NCI-H226 (cell line): Measurements from ENCODE around the gene SLIT3.

Experiments
- DNase-seq: peaks from one replicate; pipeline ENCODE4 v3.0.0-alpha.2; 2015

The SLIT3 gene

DNA sequence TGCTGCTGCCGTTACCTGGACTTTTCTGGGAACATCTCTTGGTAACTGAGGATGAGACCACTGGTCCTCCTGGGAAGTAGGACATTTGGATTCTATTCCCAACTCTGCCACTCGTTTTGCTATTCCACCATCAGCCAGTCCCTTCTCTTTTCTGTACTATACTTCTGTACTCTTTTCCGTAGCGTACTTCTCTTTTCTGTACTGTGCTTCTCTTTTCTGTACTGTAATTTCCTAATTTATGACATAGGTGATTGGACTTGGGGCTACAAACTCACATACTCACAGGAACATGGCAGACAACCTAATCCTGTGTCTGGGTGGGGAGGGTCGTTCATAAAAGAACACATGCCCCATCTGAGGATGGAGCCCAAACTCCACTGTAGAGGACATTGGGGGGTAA, 386.4 kb downstream of the SLIT3 start:
- DNase-seq = no peak

DNA sequence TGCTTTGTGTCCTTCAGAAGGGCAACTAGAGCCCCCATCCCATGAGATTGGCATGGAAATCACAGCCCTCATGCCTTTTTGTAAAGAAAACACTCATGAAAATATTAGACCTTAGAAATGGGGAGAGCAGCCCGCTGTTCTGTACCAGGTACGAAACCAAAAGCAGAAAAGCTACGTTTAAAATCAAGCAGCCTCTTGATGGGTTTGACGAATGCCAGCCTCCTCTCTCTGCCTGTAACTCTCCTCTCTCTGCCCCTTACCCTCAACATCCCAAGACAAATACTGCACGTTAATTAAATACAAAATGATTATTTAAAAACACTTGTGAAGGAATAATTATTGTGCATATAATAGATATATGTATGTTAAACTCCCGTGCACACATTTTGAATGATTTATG, 390.1 kb downstream of the SLIT3 start:
- no peak for DNase-seq

DNA sequence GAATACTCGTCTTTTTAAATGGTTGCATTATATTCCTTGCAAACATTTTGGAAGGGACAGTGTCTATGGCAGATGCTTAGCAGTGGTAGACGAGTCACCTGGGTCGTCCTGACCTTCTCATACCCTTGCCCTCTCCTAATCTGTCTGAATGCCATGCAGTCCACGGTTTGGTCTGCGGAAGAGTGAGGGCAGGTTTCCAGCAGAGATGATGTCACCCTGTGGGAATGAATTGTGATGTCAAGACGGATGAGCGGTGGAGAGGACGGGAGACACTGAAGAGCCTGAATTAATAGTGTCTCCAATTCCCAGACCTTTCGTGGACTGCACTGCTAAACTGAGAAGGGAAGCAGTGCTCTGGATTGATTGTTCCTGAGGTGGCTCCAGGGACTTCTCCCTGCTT, 392.7 kb downstream of the SLIT3 start:
- DNase-seq = peak; percentile 75

DNA sequence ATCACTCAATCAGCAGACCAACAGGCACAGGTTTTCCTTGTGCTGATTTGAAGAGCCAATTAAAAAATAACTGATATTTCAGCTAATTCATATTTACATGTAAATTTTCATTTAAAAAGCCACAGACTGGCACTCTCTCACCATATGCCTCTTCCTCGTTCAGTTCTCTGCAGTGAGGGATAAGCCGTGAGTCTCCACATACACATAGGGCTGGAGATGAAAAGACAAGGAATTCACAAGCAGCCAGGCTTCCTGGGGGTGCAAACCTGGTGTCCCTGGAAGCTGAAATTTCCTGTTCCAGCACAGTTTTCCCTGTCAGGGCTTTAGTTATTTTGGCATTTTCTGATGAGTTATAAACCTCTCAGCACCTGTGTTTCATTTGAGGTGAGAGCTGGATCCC, 397.9 kb downstream of the SLIT3 start:
- DNase-seq = no peak

- no peak for DNase-seq
Measured at GRCh38 chr5:168899673-168900072, 401.3 kb downstream of the SLIT3 start.

DNA sequence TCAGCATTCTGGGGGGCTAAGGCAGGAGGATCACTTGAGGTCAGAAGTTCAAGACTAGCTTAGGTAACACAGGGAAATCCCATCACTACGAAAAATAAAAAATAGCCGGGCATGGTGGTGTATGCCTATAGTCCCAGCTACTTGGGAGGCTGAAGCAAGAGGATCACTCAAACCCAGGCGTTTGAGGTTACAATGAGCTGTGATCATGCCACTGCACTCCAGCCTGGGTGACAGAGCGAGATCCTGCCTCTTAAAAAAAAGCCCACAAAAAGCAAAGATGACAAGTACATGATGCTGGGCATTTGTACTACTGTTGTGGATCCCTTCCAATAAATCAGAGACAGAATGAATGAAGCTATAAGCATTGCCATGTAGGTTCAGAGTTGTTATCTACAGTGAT, 401.7 kb downstream of the SLIT3 start:
- no peak for DNase-seq

- DNase-seq = no peak
Measured at GRCh38 chr5:168898247-168898911, 402.6 kb downstream of the SLIT3 start.

GRCh38 chr5:168897387-168898122, 403.4 kb downstream of the SLIT3 start:
- DNase-seq = no peak

GRCh38 chr5:168895295-168896071, 405.5 kb downstream of the SLIT3 start:
- no peak for DNase-seq

GRCh38 chr5:168893283-168893682, 407.7 kb downstream of the SLIT3 start:
- no peak for DNase-seq

DNA sequence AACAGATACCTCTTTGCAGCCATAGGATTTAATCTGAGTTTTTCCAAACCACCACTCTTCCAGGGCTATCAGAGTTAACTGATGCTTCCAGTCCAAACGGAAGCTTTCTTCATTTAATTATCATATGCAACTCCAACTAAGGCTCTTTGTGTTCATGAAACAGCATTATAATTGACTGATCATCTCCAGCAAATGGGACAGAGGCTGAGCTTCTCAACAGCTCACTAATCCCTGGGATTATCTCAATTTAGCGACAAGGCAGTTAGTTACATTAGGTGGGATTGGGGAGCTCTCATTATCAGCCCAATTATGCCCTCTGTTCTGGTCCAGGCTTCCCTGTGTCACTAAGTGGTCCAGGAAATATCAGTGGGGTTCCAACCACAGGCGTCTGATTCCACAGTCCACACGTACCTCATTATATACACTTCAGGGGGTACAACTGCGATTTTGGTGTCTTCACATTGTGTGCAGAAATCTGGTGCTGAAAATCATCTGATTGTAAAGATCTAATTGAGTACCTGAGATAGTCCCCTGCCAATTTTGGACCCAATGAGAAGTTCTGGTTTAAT, 408.2 kb downstream of the SLIT3 start:
- DNase-seq = no peak

DNA sequence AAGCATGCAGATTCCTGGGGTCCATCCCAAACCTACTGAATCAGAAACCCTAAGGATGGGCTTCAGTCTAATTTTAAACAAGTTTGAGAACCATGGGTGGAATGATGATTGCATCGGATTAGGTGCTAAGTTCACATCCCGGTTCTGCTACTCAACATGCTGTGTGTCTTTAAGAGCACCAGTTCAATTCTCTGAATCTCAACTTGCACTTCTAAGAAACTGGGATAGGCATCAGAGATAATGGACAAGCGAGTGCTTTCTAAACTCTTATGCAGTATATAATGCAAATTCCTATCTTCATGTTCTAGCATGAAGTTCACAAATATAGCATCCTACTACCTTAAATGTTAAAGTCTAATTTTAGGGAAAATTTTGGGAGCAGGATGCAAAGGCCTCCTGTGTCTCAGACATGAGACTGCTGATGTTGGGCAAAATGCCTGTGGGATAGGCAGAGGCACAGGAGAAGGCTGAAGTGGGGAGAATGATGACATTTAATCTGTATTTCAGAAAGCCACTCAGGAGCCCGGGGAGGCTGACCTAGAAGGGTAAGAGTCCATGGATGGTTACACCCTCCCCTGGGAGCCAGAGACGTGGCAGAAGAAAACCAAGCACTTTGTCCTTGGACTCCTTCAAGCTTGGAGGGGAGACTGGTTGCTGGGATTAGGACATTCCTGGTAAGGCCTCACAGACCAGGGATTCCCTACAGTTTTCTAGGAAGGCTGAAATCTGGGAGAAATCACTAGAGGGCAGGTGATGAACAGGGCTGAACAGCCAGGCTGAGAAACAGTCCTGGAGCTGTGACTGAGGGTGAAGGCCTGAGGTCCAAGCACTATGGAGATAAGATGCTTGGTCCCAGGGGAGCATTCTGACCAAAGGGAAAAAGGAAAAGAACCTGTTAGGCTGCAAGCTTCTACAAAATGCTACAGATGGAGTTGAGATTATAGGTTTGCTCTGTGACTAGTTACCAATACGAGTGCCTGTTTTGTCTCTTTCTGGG, 409.8 kb downstream of the SLIT3 start:
- DNase-seq = no peak

GRCh38 chr5:168889039-168889438, 411.9 kb downstream of the SLIT3 start:
- no peak for DNase-seq

DNA sequence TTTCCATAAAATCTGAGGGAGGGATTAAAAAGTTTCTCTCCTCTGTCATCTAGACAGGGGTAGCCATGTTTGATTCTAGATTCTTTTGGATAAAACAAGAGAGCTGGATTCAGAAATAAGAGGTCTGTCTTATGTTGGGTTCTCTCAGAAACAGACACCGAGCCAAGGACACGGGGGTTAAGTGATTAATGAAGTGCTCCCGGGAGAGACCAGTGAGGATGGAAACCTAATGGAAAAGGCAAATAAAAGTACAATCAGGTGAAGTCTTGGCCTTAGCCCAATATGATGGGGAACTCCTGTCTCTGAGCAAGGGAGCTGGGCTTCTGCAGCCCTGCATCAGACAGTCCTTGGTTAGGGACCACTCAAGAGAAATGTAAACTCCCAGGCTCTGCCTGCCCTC, 413.0 kb downstream of the SLIT3 start:
- DNase-seq = no peak

GRCh38 chr5:168886157-168886556, 414.8 kb downstream of the SLIT3 start:
- no peak for DNase-seq

GRCh38 chr5:168885324-168886120, 415.4 kb downstream of the SLIT3 start:
- DNase-seq = no peak

DNA sequence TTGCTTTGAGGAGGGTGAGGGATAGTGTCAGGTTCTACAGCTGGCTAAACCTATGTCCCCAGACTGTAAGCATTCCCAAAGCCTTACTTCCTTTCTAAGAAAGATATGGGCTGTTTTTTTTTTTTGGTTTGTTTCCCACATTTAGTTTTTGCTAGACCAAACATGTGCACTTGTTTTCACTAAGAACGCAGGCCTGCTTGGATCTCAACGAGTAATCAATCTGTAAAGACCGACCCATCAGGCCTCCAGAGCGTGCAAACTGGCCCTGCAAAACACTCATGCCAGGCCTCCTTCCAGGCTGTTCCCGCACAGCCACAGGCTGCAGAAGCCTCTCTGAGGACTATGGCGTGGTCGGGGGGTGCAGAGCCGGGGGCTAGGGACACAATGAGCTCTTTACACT, 416.9 kb downstream of the SLIT3 start:
- DNase-seq = no peak

DNA sequence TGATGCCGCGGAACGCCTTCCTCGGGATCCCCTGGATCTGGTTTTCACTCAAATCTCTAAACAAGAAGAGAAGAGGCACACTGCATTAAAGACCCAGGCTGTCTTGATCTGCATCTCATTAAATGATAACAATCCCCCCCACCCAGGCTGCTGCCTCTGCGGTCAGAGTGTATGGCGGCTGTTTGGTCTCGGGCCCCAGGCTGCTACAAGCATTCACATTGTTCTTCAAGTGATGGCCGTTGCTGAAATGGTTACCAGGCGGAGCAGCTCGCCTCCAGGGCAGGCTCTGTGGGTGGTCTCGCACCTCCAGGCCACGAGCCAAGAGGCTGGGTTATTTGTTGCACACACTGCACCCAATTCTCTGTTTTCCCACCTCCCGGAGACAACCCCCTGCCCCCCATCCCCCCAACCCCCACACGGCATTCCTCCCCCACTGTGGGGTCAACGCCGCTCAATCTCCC, 417.6 kb downstream of the SLIT3 start:
- DNase-seq = no peak

GRCh38 chr5:168882283-168882682, 418.7 kb downstream of the SLIT3 start:
- no peak for DNase-seq

GRCh38 chr5:168881427-168882149, 419.4 kb downstream of the SLIT3 start:
- no peak for DNase-seq

DNA sequence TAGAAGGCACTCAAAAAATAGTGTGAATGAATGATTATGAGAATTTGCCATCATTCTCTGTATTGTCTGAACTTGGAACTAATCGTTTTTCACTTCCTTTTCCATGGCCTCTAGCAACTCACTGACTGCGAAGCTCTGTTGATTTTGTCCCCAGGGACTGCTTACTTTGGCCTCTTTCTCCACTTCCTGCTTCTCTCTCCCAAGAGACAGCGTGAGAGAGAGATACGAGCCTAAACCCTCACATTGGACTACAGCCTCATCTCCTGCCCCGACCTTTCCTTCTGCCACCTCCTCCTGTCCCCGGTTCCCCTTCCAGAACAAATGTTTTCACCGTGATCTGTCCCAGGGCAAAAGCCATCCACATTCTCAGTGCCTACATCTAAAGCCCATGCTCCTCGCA, 421.0 kb downstream of the SLIT3 start:
- no peak for DNase-seq
